SK-N-MC (cell line): ENCODE measurements around the gene KCNE2.

Experiments used
- EZH2 ChIP-seq: fragments of 200-600 bp; sonication (generic); IDR thresholded peaks from one replicate; pipeline ENCODE4 v1.6.1; 2017; ENCODE audit warnings: antibody characterized with exemption
- FOXP2 ChIP-seq: optimal IDR thresholded peaks from 2 replicates; pipeline ENCODE3; 2011; ENCODE audit warnings: mild to moderate bottlenecking, moderate library complexity; ENCODE audit not compliant: insufficient read depth; ENCODE audit errors: extremely low read length, control extremely low read depth
- POLR2AphosphoS5 ChIP-seq: IDR thresholded peaks from 2 replicates; pipeline ENCODE4 v1.6.1; 2012; ENCODE audit warnings: mild to moderate bottlenecking, low read depth, low read length, borderline replicate concordance

- TF ChIP-seq POLR2AphosphoS5: no peak
- no peak for TF ChIP-seq EZH2
- TF ChIP-seq FOXP2: no peak
These were observed 11.2 kb upstream of the KCNE2 start for GRCh38 chr21:34352556-34352955.
